AG20443 (cell line): ENCODE measurements around the gene AVP.
"Not testable (repeated sequence)": the region's sequence is repeated elsewhere in the genome, so short reads cannot be mapped to it uniquely, and the experiment has no call there.

Source experiments
- DNase-seq: peaks from one replicate; pipeline ENCODE4 v3.0.0; 2012; ENCODE audit warnings: low spot score, mixed read lengths

AVP gene

GRCh38 chr20:3084283-3084985, at the start of gene AVP:
TSS of gene AVP (minus strand) at chr20:3084724. CDS start at chr20:3084674, 50 bp downstream.
- peak; percentile 8 for DNase-seq

GRCh38 chr20:3134151-3134550, 49.6 kb upstream of the AVP start:
- no peak for DNase-seq

GRCh38 chr20:3133155-3133554, 48.6 kb upstream of the AVP start:
- no peak for DNase-seq

DNA sequence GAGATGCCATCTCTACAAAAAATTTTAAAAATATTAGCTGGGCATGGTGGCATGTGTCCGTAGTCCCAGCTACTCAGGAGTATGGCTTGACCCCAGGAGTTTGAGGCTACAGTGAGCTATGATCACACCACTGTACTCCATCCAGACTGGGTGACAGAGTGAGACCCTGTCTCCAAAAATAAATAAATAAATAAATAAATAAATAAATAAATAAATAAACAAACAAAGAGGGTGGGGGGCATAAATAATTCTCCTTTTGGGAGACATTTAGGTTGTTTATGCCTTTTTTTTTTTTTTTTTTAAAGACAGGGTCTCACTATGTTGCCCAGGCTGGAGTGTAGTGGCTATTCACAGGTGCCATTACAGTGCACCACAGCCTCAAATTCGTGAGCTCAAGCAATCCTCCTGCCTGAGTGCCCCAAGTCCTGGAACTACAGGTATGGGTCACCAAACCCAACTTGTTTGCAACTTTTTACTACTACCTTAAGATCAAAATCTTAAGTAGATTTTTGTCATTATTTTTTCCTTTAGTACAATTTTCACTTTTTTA, 45.6 kb upstream of the AVP start:
- DNase-seq: no peak

DNA sequence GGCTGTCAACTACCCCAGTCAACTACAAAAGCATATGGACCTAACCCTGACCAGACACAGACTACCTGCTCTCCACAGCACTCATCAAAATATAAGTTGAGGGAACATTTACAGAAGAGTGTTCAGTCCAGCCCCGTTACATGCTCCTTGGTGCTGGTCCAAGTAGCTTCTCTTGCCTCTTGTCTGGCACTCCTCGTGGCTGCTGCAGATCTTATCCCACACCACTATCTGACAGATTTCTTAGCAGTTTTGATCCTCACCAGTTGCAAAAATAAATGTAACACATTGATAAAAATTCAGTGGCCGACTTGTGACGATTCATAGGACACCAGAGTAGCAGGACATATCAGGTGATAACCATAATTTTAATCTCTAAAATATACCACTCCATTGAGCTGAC, 44.6 kb upstream of the AVP start:
- DNase-seq: no peak

GRCh38 chr20:3128275-3128984, 43.9 kb upstream of the AVP start:
- DNase-seq: no peak

GRCh38 chr20:3126527-3126859, 42.0 kb upstream of the AVP start:
- DNase-seq: no peak

DNA sequence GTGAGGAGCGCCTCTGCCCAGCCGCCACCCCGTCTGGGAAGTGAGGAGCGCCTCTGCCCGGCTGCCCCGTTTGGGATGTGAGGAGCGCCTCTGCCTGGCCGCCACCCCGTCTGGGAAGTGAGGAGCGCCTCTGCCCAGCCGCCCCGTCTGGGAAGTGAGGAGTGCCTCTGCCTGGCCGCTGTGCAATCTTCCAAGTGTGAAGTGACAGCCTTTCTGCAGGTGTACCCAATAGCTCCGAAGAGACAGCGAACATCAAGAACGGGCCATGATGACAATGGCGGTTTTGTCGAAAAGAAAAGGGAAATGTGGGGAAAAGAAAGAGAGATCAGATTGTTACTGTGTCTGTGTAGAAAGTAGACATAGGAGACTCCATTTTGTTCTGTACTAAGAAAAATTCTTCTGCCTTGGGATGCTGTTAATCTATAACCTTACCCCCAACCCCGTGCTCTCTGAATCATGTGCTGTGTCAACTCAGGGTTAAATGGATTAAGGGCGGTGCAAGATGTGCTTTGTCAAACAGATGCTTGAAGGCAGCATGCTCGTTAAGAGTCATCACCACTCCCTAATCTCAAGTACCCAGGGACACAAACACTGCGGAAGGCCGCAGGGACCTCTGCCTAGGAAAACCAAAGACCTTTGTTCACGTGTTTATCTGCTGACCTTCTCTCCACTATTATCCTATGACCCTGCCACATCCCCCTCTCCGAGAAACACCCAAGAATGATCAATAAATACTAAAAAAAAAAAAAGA, 41.4 kb upstream of the AVP start:
- not testable (repeated sequence) for DNase-seq

- not testable (repeated sequence) for DNase-seq
Measured at GRCh38 chr20:3124773-3125560, 40.4 kb upstream of the AVP start.

DNA sequence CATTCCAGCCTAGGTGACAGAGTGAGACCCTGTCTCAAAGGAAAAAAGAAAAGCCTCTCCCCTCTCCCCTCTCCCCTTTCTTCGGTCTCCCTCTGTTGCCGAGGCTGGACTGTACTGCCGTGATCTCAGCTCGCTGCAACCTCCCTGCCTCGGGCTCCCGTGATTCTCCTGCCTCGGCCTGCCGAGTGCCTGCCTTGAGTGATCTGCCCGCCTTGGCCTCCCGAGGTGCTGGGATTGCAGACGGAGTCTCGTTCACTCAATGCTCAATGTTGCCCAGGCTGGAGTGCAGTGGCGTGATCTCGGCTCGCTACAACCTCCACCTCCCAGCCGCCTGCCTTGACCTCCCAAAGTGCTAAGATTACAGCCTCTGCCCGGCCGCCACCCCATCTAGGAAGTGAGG, 39.6 kb upstream of the AVP start:
- not testable (repeated sequence) for DNase-seq

DNA sequence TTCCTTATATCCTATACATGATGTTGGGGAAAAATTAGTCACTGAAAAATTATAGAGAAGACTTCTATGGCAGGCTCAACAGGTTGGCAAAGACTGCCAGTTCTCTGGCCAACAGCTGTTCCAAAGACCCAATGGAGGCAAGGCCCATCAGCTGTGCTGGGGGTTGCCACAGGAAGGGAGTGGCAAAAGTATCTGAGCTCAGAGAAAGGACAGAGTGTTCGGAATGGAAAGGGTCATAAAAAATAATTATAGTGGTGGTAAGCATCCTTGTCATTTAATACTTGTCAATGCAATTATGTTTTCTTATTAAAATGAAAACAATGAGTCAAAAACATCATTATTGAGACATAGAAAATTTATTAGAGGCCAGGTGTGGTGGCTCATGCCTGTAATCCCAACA, 39.0 kb upstream of the AVP start:
- no peak for DNase-seq

GRCh38 chr20:3121955-3122610, 37.6 kb upstream of the AVP start:
- no peak for DNase-seq

DNA sequence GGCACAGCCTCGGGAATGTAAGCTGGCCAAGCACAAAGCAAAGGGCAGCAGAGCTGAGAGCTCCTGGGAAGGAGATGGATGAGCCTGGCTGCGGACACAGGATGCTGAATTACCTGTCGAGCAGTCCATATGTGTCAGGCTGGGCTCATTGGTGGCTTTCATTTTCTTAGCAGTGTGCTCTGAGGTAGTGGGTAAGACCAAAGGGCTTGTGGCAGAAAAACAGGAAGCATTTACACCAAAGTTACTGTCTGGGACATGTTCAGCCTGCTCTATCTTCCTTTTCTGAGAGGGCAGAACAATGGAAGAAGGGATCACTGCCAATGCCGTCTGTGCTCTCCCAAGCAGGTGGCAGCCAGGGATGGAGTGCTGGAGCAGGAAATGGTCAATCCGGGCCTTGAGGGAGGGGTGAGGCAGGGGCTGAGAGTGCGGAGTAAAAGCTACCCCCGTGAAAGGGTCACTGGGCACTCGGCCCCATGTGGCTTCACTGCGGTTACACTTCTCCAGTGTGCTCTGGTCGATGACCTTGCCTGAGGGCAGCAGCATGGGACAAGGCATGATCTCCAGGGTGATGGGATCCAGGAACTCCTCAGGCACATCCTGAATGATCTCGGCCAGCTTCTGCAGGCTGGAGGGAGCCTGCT, 36.9 kb upstream of the AVP start:
- DNase-seq: no peak

DNA sequence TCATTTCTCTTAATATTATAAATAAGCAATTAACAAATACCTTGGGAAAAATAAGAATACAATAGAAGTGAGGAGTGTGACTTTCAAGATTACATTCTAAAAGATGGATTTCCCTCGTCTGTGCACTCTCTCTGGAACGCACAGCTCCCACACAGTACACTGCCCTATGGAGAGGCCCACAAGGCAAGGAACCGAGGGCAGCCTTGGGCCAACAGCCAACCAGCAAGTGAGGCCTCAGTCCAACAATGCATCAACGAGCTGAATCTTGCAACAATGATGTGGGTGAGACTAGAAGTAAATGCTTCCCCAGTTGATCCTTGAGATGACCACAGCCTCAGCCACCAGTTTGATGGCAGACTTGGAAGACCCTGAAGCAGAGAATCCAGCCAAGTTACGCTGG, 34.5 kb upstream of the AVP start:
- DNase-seq: no peak

GRCh38 chr20:3117839-3118379, 33.4 kb upstream of the AVP start:
- peak; percentile 67 for DNase-seq

- DNase-seq: no peak
Measured at GRCh38 chr20:3116341-3116740, 31.8 kb upstream of the AVP start.

- DNase-seq: peak; percentile 93
Measured at GRCh38 chr20:3115190-3116107, 30.9 kb upstream of the AVP start.

- no peak for DNase-seq
Measured at GRCh38 chr20:3111995-3112394, 27.5 kb upstream of the AVP start.

DNA sequence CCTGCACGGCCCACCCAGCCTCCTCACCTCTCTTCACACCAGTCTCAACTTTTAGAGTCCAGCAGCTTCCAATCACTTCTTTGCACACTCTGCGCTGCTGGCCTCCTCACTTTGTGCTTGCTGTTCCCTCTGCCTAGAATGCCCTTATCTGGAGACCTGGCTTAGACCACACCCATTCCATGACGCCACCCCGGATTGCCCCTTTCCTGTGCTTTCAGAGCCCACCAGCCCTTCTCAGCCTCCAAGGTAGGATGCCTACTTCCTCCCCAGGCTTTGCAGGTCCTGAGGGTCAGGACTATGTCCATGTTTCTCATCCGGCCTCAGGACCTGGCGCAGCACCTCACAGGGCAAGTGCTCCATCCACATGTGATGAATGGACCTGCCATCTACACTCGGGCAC, 27.0 kb upstream of the AVP start:
- no peak for DNase-seq
